K562 (cell line): ENCODE results near the gene MIXL1. TPM values are rescaled to one million over a fixed set of nuclear protein-coding genes. Genes with fewer than 3 reads are reported as not detected.

Experiments used
- BCOR ChIP-seq: fragments of 450-650 bp; IDR thresholded peaks from 2 replicates; pipeline ENCODE4 v1.6.1; 2016
- CBFA2T2 ChIP-seq: fragments of 450-650 bp; conservative IDR thresholded peaks from 2 replicates; pipeline ENCODE4 v1.6.1; 2017; ENCODE audit warnings: mild to moderate bottlenecking
- COPS2 ChIP-seq: fragments of 450-650 bp; conservative IDR thresholded peaks from 2 replicates; pipeline ENCODE4 v1.6.1; 2016; ENCODE audit warnings: mild to moderate bottlenecking, moderate library complexity
- ESRRA ChIP-seq: fragments of 450-650 bp; IDR thresholded peaks from 2 replicates; pipeline ENCODE4 v1.6.1; 2014; ENCODE audit warnings: low read depth, mild to moderate bottlenecking, moderate library complexity, borderline replicate concordance
- ETS2 ChIP-seq: IDR thresholded peaks from 2 replicates; pipeline ENCODE4 v1.6.1; 2016; ENCODE audit warnings: borderline replicate concordance, missing genetic modification characterization, mild to moderate bottlenecking, moderate library complexity, missing compliant biosample characterization; ENCODE audit not compliant: poor library complexity, severe bottlenecking
- ETV1 ChIP-seq: fragments of 450-650 bp; conservative IDR thresholded peaks from 2 replicates; pipeline ENCODE4 v1.6.1; 2016; ENCODE audit warnings: missing genetic modification characterization, control low read depth, low read depth, missing compliant biosample characterization
- FIP1L1 ChIP-seq: fragments of 200-400 bp; formaldehyde crosslinking; IDR thresholded peaks from 2 replicates; pipeline ENCODE4 v1.6.1; 2018; ENCODE audit warnings: mild to moderate bottlenecking, low read depth, low read length; ENCODE audit not compliant: poor library complexity, severe bottlenecking
- HDAC1 ChIP-seq, 2 experiments: fragments of 450-650 bp; IDR thresholded peaks; 2 replicates each; pipeline ENCODE4 v1.6.1; 2016 to 2017; ENCODE audit warnings: inconsistent platforms in 1 of 2, mild to moderate bottlenecking in 1 of 2, moderate library complexity in 1 of 2
- HMG20B ChIP-seq: fragments of 250-450 bp; sonication (Bioruptor Pico); IDR thresholded peaks from 2 replicates; pipeline ENCODE4 v1.5.0; 2021; ENCODE audit warnings: mild to moderate bottlenecking
- HNRNPLL ChIP-seq: fragments of 200-400 bp; formaldehyde crosslinking; IDR thresholded peaks from 2 replicates; pipeline ENCODE4 v1.6.1; 2017; ENCODE audit warnings: low read length, low read depth, mild to moderate bottlenecking; ENCODE audit not compliant: poor library complexity, severe bottlenecking
- ILK ChIP-seq: fragments of 450-650 bp; IDR thresholded peaks from 2 replicates; pipeline ENCODE4 v1.6.1; 2016; ENCODE audit warnings: missing genetic modification characterization, low read depth, mild to moderate bottlenecking, missing compliant biosample characterization, moderate library complexity, borderline replicate concordance
- PHB2 ChIP-seq: fragments of 450-650 bp; IDR thresholded peaks from 2 replicates; pipeline ENCODE4 v1.6.1; 2017; ENCODE audit warnings: low read depth
- POU5F1 ChIP-seq: fragments of 150-350 bp; IDR thresholded peaks from 2 replicates; pipeline ENCODE4 v1.6.1; 2014; ENCODE audit warnings: borderline replicate concordance, low read length, low read depth, mild to moderate bottlenecking; ENCODE audit not compliant: partially characterized antibody
- RUNX1 ChIP-seq: sonication (generic); IDR thresholded peaks from 2 replicates; pipeline ENCODE4 v1.6.1; 2016; ENCODE audit warnings: antibody characterized with exemption, low read depth
- SIX5 ChIP-seq, 2 experiments: IDR thresholded peaks; 2 replicates each; pipeline ENCODE4 v1.6.1; 2011; ENCODE audit warnings: low read length in 2 of 2, borderline replicate concordance in 1 of 2, low read depth in 1 of 2, mild to moderate bottlenecking in 1 of 2, moderate library complexity in 1 of 2; ENCODE audit not compliant: insufficient read depth in 1 of 2
- SMARCA4 ChIP-seq: fragments of 450-650 bp; IDR thresholded peaks from 2 replicates; pipeline ENCODE4 v1.6.1; 2016
- STAT5A ChIP-seq: IDR thresholded peaks from 2 replicates; pipeline ENCODE4 v1.6.1; 2012; ENCODE audit warnings: low read length, inconsistent platforms, borderline replicate concordance
- ZNF263 ChIP-seq: sonication (generic); formaldehyde crosslinking; IDR thresholded peaks from 2 replicates; pipeline ENCODE4 v1.8.0; 2022; ENCODE audit warnings: mild to moderate bottlenecking, missing genetic modification reagents, borderline replicate concordance
- ZNF41 ChIP-seq: fragments of 250-450 bp; sonication (Bioruptor Pico); conservative IDR thresholded peaks from 2 replicates; pipeline ENCODE4 v1.4.0; 2020; ENCODE audit warnings: mild to moderate bottlenecking
- ZNF589 ChIP-seq: fragments of 200-800 bp; sonication (Bioruptor generic); IDR thresholded peaks from 2 replicates; pipeline ENCODE4 v1.6.1; 2016; ENCODE audit warnings: low read depth, missing genetic modification characterization, missing compliant biosample characterization
- ZNF707 ChIP-seq: fragments of 250-450 bp; sonication (Bioruptor Pico); conservative IDR thresholded peaks from 2 replicates; pipeline ENCODE4 v1.8.0; 2022; ENCODE audit warnings: inconsistent platforms, mild to moderate bottlenecking, moderate library complexity
- polyA plus RNA-seq, 8 experiments: library from polyadenylated mRNA; depleted of rRNA in 4 of 8; stranded (reverse) in 5 of 8; unstranded in 3 of 8; fragments of >200 nt; fragmentation: Nextera tagmentation in 2 of 8; fragmentation: Illumina TruSeq in 1 of 8; extraction: Ambion mirVana in 2 of 8; extraction: Trizol in 1 of 8; gene quantifications; 2 replicates each; pipeline versions ENCODE4 v1.2.1 to v1.2.3, GENCODE V29; 2011 to 2014; ENCODE audit warnings: inconsistent platforms in 1 of 8, missing spikeins in 1 of 8
- total RNA-seq, 7 experiments: library from RNA; depleted of rRNA in 6 of 7; stranded (reverse); fragments of >200 nt in 6 of 7; fragmentation: Illumina TruSeq in 2 of 7; extraction: Trizol in 2 of 7; gene quantifications; 2 replicates each; pipeline versions ENCODE4 v1.2.1 to v1.2.3, GENCODE V29; 2011 to 2021; ENCODE audit warnings: low replicate concordance in 1 of 7
- TF ChIP-seq, protein P1 (sequence below): fragments of 250-450 bp; sonication (Bioruptor Pico); IDR thresholded peaks from 2 replicates; pipeline ENCODE4 v1.4.0; 2020
- TF ChIP-seq, protein P2 (sequence below): fragments of 450-650 bp; formaldehyde crosslinking; IDR thresholded peaks from 2 replicates; pipeline ENCODE4 v1.4.0; 2020; ENCODE audit warnings: mild to moderate bottlenecking, mixed read lengths
- TF ChIP-seq, protein P3 (sequence below): IDR thresholded peaks from 2 replicates; pipeline ENCODE4 v1.6.1; 2011; ENCODE audit warnings: borderline replicate concordance, low read depth, mild to moderate bottlenecking, moderate library complexity, low read length; ENCODE audit not compliant: insufficient read depth, poor library complexity, severe bottlenecking

MIXL1 gene
- total and polyA plus RNA-seq, 9 of the 15 experiments (the other 6 are each of a cell fraction or from before 2014, with no cell fraction given) = not detected

DNA sequence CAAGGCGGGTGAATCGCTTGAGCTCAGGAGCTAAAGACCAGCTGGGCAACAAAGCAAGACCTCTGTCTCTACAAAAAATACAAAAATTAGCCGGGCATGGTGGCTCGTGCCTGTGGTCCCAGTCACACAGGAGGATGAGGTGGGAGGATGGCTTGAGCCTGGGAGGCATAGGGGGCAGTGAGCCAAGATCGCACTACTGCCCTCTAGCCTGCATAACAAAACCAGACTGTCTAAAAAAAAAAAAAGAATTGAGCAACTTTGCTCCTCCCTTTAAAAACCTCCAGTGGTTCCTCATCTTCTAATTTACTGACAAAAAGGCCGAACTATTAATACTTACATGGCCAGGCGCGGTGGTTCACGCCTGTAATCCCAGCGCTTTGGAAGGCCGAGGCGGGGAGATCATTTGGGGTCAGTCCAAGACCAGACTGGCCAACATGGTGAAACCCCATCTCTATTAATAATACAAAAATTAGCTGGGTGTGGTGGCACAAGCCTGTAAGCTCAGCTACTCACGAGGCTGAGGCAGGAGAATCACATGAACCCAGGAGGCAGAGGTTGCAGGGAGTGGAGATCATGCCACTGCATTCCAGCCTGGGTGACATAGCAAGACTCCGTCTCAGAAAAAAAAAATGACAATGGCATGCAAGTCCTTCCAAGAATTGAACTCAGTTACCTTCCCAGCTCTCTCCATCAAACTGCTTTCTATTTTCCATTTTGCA, 41.3 kb upstream of the MIXL1 start (continued):
- TF ChIP-seq ZNF263 (CRISPR knock-in tag) (peak; percentile 95), SIX5 (IDR thresholded peaks at IDR 0.05; ENCODE audit: borderline replicate concordance in 1 of 2, insufficient read depth in 1 of 2, low read depth in 1 of 2, low read length in 2 of 2) (no peak), POU5F1 (no peak), ESRRA (no peak), RUNX1 (no peak), CBFA2T2 (no peak), ZNF707 (CRISPR knock-in tag) (no peak), HMG20B (no peak), ILK (tag) (no peak), HDAC1 (IDR thresholded peaks at IDR 0.05) (peak in 1 of 2 experiments; percentile 58; a peak in 2 of 4 replicates), ZNF589 (CRISPR knock-in tag) (no peak), SMARCA4 (peak; percentile 56; the same call in 1 of the 2 replicates), FIP1L1 (no peak), STAT5A (0 out of 2 replicates have a peak, but pooled peaks have one; percentile 13), HNRNPLL (no peak), ETS2 (tag) (no peak), ZNF41 (CRISPR knock-in tag) (no peak), BCOR (no peak), COPS2 (no peak), ETV1 (no peak), PHB2 (no peak)
- TF ChIP-seq, protein P1, sequence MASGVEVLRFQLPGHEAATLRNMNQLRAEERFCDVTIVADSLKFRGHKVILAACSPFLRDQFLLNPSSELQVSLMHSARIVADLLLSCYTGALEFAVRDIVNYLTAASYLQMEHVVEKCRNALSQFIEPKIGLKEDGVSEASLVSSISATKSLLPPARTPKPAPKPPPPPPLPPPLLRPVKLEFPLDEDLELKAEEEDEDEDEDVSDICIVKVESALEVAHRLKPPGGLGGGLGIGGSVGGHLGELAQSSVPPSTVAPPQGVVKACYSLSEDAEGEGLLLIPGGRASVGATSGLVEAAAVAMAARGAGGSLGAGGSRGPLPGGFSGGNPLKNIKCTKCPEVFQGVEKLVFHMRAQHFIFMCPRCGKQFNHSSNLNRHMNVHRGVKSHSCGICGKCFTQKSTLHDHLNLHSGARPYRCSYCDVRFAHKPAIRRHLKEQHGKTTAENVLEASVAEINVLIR = no peak
- TF ChIP-seq, protein P2, sequence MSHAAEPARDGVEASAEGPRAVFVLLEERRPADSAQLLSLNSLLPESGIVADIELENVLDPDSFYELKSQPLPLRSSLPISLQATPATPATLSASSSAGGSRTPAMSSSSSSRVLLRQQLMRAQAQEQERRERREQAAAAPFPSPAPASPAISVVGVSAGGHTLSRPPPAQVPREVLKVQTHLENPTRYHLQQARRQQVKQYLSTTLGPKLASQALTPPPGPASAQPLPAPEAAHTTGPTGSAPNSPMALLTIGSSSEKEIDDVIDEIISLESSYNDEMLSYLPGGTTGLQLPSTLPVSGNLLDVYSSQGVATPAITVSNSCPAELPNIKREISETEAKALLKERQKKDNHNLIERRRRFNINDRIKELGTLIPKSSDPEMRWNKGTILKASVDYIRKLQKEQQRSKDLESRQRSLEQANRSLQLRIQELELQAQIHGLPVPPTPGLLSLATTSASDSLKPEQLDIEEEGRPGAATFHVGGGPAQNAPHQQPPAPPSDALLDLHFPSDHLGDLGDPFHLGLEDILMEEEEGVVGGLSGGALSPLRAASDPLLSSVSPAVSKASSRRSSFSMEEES (CRISPR knock-in tag) = no peak
- TF ChIP-seq, protein P3, sequence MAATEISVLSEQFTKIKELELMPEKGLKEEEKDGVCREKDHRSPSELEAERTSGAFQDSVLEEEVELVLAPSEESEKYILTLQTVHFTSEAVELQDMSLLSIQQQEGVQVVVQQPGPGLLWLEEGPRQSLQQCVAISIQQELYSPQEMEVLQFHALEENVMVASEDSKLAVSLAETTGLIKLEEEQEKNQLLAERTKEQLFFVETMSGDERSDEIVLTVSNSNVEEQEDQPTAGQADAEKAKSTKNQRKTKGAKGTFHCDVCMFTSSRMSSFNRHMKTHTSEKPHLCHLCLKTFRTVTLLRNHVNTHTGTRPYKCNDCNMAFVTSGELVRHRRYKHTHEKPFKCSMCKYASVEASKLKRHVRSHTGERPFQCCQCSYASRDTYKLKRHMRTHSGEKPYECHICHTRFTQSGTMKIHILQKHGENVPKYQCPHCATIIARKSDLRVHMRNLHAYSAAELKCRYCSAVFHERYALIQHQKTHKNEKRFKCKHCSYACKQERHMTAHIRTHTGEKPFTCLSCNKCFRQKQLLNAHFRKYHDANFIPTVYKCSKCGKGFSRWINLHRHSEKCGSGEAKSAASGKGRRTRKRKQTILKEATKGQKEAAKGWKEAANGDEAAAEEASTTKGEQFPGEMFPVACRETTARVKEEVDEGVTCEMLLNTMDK = peak; percentile 9
